Astrocyte (in vitro differentiated cells and primary cell): ENCODE measurements around the gene SGK1. TPM values are rescaled to one million over a fixed set of nuclear protein-coding genes. Genes with fewer than 3 reads are reported as not detected.
"Not testable (repeated sequence)": the region's sequence is repeated elsewhere in the genome, so short reads cannot be mapped to it uniquely, and the experiment has no call there.

Experiments
- DNase-seq: peaks from one replicate; pipeline ENCODE4 v3.0.0-alpha.2; 2010; ENCODE audit warnings: low read depth
- FAIRE-seq: peaks from 2 replicates; lab custom pipeline; 2011; peaks lifted over from hg19 to GRCh38; lab: Jason Lieb, UNC
- H2AFZ ChIP-seq: 2 replicates; pipeline ENCODE4 v1.6.0; 2012; ENCODE audit warnings: low read depth, low read length, inconsistent platforms
- H3K27ac ChIP-seq: 2 replicates; pipeline ENCODE4 v1.5.1; 2011; ENCODE audit warnings: low read depth, low read length, inconsistent platforms
- H3K27me3 ChIP-seq: 2 replicates; pipeline ENCODE4 v1.6.0; 2011; ENCODE audit warnings: low read length, inconsistent platforms; ENCODE audit not compliant: insufficient read depth
- H3K36me3 ChIP-seq: 2 replicates; pipeline ENCODE4 v1.5.1; 2011; ENCODE audit warnings: low read length, inconsistent platforms; ENCODE audit not compliant: insufficient read depth
- H3K4me1 ChIP-seq: 2 replicates; pipeline ENCODE4 v1.5.1; 2011; ENCODE audit warnings: low read length, inconsistent platforms; ENCODE audit not compliant: insufficient read depth
- H3K4me2 ChIP-seq: 2 replicates; pipeline ENCODE4 v1.6.0; 2012; ENCODE audit warnings: low read length, inconsistent platforms
- H3K4me3 ChIP-seq: 2 replicates; pipeline ENCODE4 v1.5.1; 2011; ENCODE audit warnings: low read depth, mild to moderate bottlenecking, low read length, inconsistent platforms; ENCODE audit not compliant: insufficient read depth
- H3K79me2 ChIP-seq: 2 replicates; pipeline ENCODE4 v1.6.0; 2012; ENCODE audit warnings: mild to moderate bottlenecking, low read length, inconsistent platforms; ENCODE audit not compliant: insufficient read depth
- H3K9ac ChIP-seq: 2 replicates; pipeline ENCODE4 v1.6.0; 2012; ENCODE audit warnings: mild to moderate bottlenecking, low read length, inconsistent platforms
- H3K9me3 ChIP-seq: 2 replicates; pipeline ENCODE4 v1.5.1; 2012; ENCODE audit warnings: low read depth, mild to moderate bottlenecking, low read length, inconsistent platforms; ENCODE audit not compliant: insufficient read depth
- H4K20me1 ChIP-seq: 2 replicates; pipeline ENCODE4 v1.6.0; 2012; ENCODE audit warnings: low read length, inconsistent platforms; ENCODE audit not compliant: insufficient read depth
- H3K27ac Mint-ChIP-seq: one replicate; pipeline ENCODE4 v1.8.0; 2021; ENCODE audit warnings: mild to moderate bottlenecking, mixed read lengths; ENCODE audit not compliant: unreplicated experiment
- H3K27me3 Mint-ChIP-seq: one replicate; pipeline ENCODE4 v1.8.0; 2021; ENCODE audit warnings: low read depth, mixed read lengths; ENCODE audit not compliant: unreplicated experiment
- H3K36me3 Mint-ChIP-seq: one replicate; pipeline ENCODE4 v1.8.0; 2021; ENCODE audit warnings: low read depth, mixed read lengths; ENCODE audit not compliant: unreplicated experiment
- H3K4me1 Mint-ChIP-seq: one replicate; pipeline ENCODE4 v1.8.0; 2021; ENCODE audit warnings: low read depth, mixed read lengths; ENCODE audit not compliant: unreplicated experiment
- H3K4me3 Mint-ChIP-seq: one replicate; pipeline ENCODE4 v1.8.0; 2021; ENCODE audit warnings: mild to moderate bottlenecking, moderate library complexity, mixed read lengths; ENCODE audit not compliant: unreplicated experiment
- H3K9me3 Mint-ChIP-seq: one replicate; pipeline ENCODE4 v1.8.0; 2021; ENCODE audit warnings: mild to moderate bottlenecking, mixed read lengths; ENCODE audit not compliant: unreplicated experiment
- EZH2 ChIP-seq: IDR thresholded peaks from 2 replicates; pipeline ENCODE4 v1.6.1; 2012; ENCODE audit warnings: mild to moderate bottlenecking, low read length, inconsistent platforms; ENCODE audit not compliant: insufficient read depth
- total RNA-seq: library from RNA; stranded (reverse); gene quantifications from 2 replicates; pipeline ENCODE4 v1.2.1, GENCODE V29; 2021
- TF ChIP-seq, protein P1 (sequence below): IDR thresholded peaks from 2 replicates; pipeline ENCODE4 v1.5.1; 2011; ENCODE audit warnings: low read depth, mild to moderate bottlenecking, inconsistent platforms, low read length, moderate library complexity; ENCODE audit not compliant: insufficient read depth

Gene SGK1
- total RNA-seq, 1 donor from 2014 or later, result 117 TPM

DNA sequence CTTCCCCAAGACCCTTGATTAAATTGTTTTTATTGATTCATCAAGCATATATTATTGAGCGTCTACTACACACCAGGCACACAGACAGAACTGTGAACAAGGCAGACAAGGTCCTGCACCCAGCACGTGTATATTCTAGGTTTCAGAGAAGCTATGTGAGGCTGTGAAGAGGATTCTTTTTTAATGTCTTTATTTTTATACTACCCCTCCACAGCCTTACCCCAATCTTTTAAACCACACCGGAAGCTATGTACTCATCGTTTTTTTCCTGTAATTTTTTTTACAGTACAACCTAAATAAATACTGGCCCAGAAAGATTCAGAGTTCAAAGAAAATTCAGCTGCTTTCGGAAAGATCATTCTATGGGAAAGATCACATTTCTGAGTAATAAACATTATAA lies 10.0 kb downstream of the SGK1 start:
- TF ChIP-seq, protein P1, sequence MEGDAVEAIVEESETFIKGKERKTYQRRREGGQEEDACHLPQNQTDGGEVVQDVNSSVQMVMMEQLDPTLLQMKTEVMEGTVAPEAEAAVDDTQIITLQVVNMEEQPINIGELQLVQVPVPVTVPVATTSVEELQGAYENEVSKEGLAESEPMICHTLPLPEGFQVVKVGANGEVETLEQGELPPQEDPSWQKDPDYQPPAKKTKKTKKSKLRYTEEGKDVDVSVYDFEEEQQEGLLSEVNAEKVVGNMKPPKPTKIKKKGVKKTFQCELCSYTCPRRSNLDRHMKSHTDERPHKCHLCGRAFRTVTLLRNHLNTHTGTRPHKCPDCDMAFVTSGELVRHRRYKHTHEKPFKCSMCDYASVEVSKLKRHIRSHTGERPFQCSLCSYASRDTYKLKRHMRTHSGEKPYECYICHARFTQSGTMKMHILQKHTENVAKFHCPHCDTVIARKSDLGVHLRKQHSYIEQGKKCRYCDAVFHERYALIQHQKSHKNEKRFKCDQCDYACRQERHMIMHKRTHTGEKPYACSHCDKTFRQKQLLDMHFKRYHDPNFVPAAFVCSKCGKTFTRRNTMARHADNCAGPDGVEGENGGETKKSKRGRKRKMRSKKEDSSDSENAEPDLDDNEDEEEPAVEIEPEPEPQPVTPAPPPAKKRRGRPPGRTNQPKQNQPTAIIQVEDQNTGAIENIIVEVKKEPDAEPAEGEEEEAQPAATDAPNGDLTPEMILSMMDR, result no peak
- no peak for TF ChIP-seq EZH2
- peaks cover 5% of the 10 kb centered on the region for H3K27me3 Mint-ChIP-seq

DNA sequence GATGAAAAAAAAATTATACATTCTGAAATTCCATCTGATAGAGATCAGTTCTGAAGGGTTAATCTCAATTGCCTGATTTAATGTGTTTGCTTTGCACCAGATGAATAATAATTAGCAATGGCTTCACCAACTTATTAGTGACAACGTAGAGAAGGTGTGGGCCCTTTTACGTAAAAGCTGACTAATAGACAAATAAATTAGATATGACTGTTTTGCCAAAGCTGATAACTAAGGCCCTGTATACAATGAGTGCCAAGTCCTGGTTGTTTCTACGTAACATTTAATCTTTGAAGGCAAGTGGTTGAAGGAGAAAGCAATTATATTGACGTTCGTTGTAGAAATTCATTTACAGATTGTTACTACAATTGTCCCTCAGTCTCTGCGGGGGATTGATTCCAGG lies 10.8 kb downstream of the SGK1 start:
- H3K9ac ChIP-seq, result no peak overlapping the region
- no peak for TF ChIP-seq EZH2
- TF ChIP-seq, protein P1, result no peak
- H3K9me3 ChIP-seq, result no peaks in the 10 kb centered on the region
- no peak for DNase-seq
- Mint-ChIP-seq H3K4me1 (peaks cover 10% of the 10 kb centered on the region), H3K27me3 (peaks cover 2% of the 10 kb centered on the region), H3K36me3 (no peaks in the 10 kb centered on the region), H3K9me3 (peaks cover 2% of the 10 kb centered on the region), H3K27ac (no peak overlapping the region), H3K4me3 (no peak overlapping the region)
- no peak overlapping the region for H3K4me3 ChIP-seq
- H3K4me1 ChIP-seq, result peaks cover 3% of the 10 kb centered on the region
- no peak overlapping the region for H2AFZ ChIP-seq
- no peaks in the 10 kb centered on the region for H3K27me3 ChIP-seq
- no peaks in the 10 kb centered on the region for H3K36me3 ChIP-seq
- no peaks in the 10 kb centered on the region for H3K79me2 ChIP-seq
- FAIRE-seq, result no peak
- no peaks in the 10 kb centered on the region for H4K20me1 ChIP-seq
- H3K4me2 ChIP-seq, result no peak overlapping the region
- no peak overlapping the region for H3K27ac ChIP-seq

More for the DNA sequence above, 10.0 kb downstream of the SGK1 start:
- H3K9me3 Mint-ChIP-seq, result peaks cover 2% of the 10 kb centered on the region
- Histone ChIP-seq H3K4me1 (peaks cover 3% of the 10 kb centered on the region), H3K27me3 (no peaks in the 10 kb centered on the region), H3K9ac (no peak overlapping the region), H3K9me3 (no peaks in the 10 kb centered on the region), H3K4me2 (no peak overlapping the region), H4K20me1 (no peaks in the 10 kb centered on the region), H3K4me3 (no peak overlapping the region), H3K27ac (no peak overlapping the region), H2AFZ (no peak overlapping the region), H3K79me2 (no peaks in the 10 kb centered on the region), H3K36me3 (no peaks in the 10 kb centered on the region)
- DNase-seq (no peak), FAIRE-seq (no peak)
- no peaks in the 10 kb centered on the region for H3K36me3 Mint-ChIP-seq
- H3K27ac Mint-ChIP-seq, result no peak overlapping the region
- peaks cover 10% of the 10 kb centered on the region for H3K4me1 Mint-ChIP-seq
- no peak overlapping the region for H3K4me3 Mint-ChIP-seq

- H3K9ac ChIP-seq, H3K27ac Mint-ChIP-seq, H3K79me2 ChIP-seq, H3K4me1 ChIP-seq, H3K36me3 ChIP-seq, H3K27me3 Mint-ChIP-seq, H3K9me3 ChIP-seq, DNase-seq, H3K4me3 Mint-ChIP-seq, H3K9me3 Mint-ChIP-seq, FAIRE-seq, H3K4me1 Mint-ChIP-seq, H3K36me3 Mint-ChIP-seq, H3K4me3 ChIP-seq, H3K27ac ChIP-seq, H4K20me1 ChIP-seq, H3K27me3 ChIP-seq, H2AFZ ChIP-seq, H3K4me2 ChIP-seq: not testable (repeated sequence)
Measured at GRCh38 chr6:134304381-134304780, 13.5 kb downstream of the SGK1 start.
